ENCODE results near the gene PLK5.
"Not testable (repeated sequence)": the region's sequence is repeated elsewhere in the genome, so short reads cannot be mapped to it uniquely, and the experiment has no call there.

PLK5 gene

DNA sequence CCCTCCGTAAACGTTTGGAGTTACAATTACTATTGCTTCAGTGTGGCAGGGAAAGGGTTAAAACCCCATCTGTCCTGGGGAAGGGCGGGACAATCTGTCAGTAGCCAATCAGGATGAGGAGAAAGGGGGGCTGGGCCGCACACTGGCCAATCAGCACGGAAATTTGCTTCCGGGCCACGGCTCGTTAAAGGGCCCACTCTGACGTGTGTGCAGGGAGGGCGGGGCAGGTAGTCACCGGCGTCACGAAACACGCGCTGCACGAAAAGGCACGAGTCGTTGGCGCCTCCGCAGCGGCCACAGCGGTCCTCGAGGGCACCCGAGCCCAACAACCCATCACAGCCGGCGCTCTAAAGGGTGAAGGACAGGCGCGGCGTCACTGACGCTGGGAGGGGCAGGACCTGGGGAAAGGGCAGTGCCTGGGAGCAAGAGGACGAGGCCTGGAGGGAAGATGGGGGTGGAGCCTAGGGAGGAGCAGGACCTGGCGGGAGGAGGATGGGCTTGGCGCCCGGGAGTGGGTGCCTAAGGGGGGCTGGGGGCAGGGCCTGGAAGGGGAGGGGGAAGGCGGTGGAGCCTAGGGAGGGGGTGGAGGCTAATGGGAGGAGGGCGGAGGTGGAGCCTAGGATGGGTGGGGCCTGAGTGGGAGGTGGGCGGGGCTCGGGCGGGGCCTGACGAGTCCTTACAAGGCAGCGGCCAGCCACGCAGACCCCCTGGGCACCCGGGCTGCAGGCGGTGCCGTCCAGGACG is 15.9 kb upstream of the PLK5 start:
- peak; percentile 82 to 88 (median 87) for DNase-seq (ENCODE audit: low read depth in 3 of 3)

- no peak for DNase-seq (ENCODE audit: low read depth in 3 of 3)
Measured at GRCh38 chr19:1508507-1508856, 15.4 kb upstream of the PLK5 start.

DNA sequence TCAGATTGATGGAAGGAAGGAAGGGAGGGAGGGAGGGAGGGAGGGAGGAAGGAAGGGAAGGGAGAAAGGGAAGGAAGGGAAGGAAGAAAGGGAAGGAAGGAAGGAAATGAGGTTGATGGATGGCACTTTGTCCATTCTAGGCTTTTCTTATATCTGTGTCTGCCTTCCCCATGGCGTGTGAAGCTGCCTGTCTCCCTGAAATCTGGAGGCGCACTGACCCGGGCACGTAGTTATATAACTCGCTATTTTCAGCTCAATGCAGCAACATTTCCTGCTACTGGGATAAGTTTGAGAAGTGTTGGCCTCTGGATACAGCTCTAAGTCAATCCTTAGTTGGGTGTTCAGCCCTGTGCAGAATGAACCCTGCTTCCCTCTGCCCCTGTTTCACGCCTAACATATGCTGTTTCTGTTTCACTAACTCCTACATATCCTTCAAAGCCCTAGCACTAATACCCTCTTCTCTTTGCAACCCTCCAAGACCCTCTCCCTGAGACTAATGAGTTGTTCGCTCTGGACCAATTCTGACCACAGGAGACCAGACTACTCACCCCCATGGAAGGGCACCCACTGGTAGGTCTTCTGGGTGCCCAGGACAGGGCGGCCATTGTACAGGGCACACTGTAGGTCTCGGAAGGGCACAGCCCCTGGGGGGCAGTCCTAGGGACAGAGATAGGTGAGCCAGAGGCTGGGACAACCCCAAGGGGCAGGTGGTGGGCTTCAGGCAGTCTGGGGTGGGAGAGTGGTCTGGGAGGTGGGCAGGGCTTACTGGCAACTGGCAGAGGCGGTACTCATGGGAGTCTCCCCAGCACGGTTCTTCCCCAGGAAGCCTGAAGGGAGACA is 14.1 kb upstream of the PLK5 start:
- no peak for DNase-seq (ENCODE audit: low read depth in 3 of 3)

DNA sequence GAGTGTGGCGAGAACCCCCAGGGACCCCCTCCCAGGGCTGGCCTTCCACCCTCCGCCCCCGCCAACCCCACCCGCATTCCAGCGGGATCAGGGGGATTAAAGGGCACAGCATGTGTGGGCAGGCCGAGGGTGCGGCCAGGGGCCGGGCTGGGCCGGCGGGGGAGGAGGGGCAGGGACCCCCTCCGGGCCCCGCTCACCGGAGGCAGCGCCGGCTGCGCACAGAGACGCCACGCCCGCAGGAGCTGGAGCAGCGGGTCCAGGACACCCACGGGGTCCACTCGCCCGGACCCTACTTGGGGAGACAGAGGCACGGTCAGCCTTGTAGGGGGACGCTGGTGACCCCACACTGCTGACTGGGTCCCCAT is 13.5 kb upstream of the PLK5 start:
- DNase-seq (ENCODE audit: low read depth in 3 of 3): no peak

- no peak for DNase-seq (ENCODE audit: low read depth in 3 of 3)
Measured at GRCh38 chr19:1510807-1511206, 13.1 kb upstream of the PLK5 start.

DNA sequence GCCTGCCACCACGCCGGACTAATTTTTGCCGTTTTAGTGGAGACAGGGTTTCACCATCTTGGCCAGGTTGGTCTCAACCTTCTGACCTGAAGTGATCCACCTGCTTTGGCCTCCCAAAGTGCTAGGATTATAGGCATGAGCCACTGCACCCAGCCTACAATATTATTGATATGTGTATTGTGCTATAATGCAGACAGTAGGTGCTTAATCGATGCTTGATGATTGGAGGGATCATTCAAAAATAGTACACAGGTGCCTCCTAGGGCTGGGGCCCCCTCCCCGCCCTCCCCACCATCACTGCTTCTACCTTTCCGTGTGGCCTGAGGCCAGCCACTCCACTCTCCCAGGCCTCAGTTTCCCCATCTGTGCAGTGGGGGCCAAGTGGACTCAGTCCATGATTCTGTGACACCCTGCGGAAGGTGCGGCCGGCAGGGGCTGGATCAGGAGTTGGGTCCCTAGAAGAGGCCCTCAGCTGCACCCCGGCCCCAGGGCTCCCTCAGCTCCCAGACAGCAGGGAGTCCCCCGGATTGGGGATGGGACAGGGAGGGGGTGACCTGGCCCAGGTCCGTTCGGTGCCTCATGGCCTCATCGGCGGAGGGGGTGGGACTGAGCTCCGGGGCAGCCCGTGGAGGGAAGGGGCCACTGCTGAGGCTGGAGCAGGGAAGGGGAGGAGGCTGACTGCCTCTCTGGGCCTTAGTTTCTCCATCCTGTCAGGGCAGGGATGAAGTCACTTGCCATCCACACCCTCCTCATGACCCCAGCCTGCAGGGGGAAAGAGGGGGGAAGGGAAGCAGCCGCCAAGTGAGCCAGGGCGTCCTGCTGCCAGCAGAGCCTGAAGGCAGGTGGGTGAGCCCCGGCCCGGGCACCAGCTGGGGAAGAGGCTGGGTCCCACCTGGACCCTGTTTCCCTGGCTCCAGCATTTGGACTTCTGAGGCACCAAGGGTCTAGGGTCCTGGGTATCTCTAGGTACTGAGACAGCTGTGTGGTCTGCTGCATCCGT is 12.3 kb upstream of the PLK5 start:
- no peak for DNase-seq (ENCODE audit: low read depth in 3 of 3)

DNA sequence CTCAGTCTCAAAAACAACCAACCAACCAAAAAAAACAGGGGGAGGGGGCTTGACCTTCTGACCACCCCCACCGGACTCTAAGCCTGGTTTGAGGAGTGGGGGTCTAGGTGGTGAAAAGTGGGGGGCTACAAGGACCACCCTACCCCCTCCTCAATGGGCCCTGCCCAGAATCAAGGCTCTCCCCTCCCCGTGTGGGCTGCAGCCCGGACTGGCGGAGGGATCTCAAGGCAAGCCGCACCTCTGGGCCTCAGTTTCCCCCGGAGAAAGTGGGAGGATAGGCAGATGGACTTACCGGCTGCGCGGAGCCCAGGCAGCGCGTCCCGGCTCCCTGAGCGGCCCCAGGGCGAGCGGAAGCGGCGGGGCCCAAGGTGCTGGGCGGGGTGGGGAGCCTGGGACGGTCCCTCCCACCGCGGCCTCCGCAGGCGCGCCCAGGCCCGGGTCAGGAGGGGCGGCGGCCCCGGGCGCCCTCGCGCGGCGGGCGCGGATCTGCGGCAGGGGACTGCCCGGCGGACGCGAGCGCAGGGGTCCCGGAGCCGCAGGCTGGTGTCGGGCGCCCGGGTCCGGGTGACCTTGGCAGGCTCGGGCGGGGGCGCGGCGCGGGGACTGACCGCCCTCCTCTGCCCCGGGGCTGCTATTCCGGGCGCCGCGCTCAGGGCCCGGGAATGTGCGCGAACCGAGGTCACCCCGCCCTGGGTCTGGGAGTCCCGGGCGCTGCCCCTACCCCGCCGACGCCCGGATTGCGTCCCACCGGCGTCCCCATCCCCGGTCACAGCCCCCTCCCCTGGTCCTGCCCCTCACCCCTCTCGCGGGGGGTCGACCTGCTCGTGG is 11.0 kb upstream of the PLK5 start, which contains the start of gene ADAMTSL5:
Gene ADAMTSL5, minus strand, starts transcription at position 349 of the 828 bp plus-strand sequence. CDS start 2,076 bp downstream, outside the sequence.
- DNase-seq (ENCODE audit: low read depth in 3 of 3): peak; percentile 52 to 77 (median 54)

GRCh38 chr19:1513499-1514294 is 10.2 kb upstream of the PLK5 start:
- DNase-seq (ENCODE audit: low read depth in 3 of 3): peak; percentile 54 to 78 (median 55)

DNA sequence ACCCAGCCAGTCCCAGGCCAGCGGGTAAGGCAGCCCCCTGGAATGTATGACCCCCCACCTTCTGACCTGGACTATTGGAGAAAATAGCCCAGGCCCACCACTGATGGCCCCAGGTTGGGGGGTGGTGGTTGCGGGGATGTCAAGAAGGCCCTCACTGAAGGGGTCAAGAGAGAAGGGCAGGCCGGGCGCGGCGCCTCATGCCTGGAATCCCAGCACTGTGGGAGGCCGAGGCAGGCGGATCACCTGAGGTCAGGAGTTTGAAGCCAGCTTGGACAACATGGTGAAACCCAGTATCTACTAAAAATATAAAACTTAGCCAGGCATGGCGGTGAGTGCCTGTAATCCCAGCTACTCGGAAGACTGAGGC is 9.6 kb upstream of the PLK5 start:
- DNase-seq (ENCODE audit: low read depth in 3 of 3): no peak

- no peak for DNase-seq (ENCODE audit: low read depth in 3 of 3)
Measured at GRCh38 chr19:1514986-1515721, 8.7 kb upstream of the PLK5 start.

DNA sequence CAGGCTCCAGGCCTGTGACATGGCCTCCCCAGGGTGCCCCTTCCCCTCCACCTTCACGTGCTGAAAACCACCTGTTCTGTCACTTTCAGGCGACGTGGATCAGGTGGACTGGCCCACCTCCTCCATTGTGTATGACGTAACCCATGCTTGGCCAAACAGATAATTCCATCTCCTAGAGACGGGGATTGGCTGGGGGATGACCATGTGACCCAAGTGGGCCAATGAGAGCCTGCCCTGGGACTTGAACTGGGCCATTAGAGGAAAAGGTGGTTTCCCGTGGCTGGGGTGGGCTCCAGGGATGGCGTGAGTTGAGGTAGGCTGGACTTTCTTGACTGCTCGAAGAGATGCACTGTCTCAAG is 7.5 kb upstream of the PLK5 start:
- no peak for DNase-seq (ENCODE audit: low read depth in 3 of 3)

- no peak for DNase-seq (ENCODE audit: low read depth in 3 of 3)
Measured at GRCh38 chr19:1518471-1518870, 5.4 kb upstream of the PLK5 start.

DNA sequence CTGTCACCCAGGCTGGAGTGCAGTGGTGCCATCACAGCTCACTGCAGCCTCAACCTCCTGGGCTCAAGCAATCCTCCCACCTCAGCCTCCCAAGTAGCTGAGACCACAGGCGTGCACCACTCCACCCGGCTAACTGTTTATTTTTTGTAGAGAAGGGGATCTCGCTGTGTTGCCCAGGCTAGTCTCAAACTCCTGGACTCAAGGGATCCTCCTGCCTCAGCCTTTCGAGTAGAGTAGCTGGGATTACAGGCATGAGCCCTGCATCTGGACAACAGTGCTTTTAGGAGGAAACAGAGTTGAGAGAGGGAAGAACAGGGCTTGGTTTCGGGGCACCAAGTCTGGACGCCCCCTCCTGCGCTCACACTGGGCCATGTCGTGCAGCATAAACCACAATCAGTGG is 4.1 kb upstream of the PLK5 start:
- DNase-seq (ENCODE audit: low read depth in 3 of 3): not testable (repeated sequence)

- DNase-seq (ENCODE audit: low read depth in 3 of 3): no peak
Measured at GRCh38 chr19:1520203-1520780, 3.6 kb upstream of the PLK5 start.

GRCh38 chr19:1521636-1522035 is 2.2 kb upstream of the PLK5 start:
- no peak for DNase-seq (ENCODE audit: low read depth in 3 of 3)

- DNase-seq (ENCODE audit: low read depth in 3 of 3): no peak
Measured at GRCh38 chr19:1522061-1522460, 1.8 kb upstream of the PLK5 start.

DNA sequence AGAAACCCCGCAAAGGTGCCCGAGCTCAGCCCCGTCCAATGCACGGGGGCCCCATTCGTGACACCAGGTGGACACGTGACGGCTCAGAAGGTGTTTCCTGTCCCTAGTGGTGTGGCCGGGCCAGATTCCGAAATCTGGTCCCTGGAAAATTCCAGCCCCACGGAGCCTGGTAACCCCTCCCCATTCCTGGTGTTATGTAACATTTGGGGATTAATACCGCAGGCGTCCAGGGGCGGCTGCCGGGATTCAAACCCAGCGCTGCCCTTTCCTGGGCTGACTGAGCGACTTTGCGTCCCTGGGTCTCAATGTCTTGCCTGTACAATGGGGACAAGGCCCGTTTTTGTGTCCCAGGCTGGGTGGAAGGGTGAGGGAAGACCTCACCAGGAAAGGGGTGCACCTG is 1.0 kb upstream of the PLK5 start:
- DNase-seq (ENCODE audit: low read depth in 3 of 3): no peak

DNA sequence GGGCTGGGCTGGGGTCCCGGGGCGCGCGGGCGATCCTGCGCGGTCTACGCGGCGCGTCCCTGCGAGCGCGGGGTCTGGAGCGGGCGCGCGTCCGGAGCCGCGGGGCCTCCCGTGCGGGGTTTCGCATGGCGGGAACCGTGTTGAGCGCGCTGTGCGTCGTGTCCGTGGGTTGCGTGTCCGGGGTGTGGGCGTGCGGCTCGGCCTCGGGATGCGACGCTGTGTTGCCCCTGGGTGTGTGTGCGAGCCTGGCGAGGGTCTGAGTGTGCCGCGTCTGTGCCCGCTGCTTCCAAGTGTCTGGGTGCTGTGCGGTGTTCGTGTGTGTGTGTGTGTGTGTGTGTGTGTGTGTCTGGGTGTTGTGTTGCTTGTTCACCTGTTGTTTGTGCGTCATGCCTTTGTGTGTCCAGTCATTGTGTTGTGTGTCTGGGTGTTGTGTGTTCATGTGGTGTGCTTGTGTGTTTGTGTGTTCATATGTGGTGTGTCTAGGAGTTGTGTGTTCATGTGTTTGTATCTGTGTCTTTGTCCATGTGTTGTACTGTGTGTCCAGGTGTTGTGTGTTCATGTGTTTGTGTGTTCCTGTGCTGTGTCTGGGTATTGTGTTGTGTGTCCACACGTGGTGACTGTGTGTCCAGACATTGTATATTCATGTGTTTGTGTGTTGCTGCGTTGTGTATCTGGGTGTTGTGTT is 552 bp downstream of the PLK5 start:
- DNase-seq (ENCODE audit: low read depth in 3 of 3): no peak

DNA sequence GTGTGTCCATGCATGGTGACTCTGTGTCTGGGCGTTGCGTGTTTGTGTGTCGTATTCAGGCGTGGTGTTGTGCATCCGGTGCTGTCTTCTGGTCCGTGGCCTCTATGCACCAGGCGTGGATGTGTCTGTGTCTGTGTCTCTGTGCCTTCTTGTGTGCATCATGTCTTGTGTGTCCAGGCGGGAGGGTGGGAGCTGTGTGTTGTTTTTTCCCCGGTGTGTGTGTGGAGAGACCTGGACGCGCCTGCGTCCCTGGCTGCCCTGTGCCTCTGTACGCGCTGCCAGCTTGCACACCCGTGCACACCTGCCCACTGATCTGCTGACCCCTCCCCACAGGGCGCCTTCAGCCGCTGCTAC is 1.1 kb downstream of the PLK5 start:
- DNase-seq (ENCODE audit: low read depth in 3 of 3): no peak

Measured in stimulated activated CD4-positive, alpha-beta T cell treated with anti-CD3 and anti-CD28 coated beads, TNF-alpha, amount 100 ng/mL, for 48 hours (primary cell).